OCI-LY7 (cell line): ENCODE results near the gene TMEM219. TPM values are rescaled to one million over a fixed set of nuclear protein-coding genes. Genes with fewer than 3 reads are reported as not detected.
A peak's percentile ranks its signal among the peaks of the same experiment; 100 is the strongest.

Experiments
- BruUV-seq: library from RNA; stranded (reverse); fragments of 400-500 nt; replicated peaks from 2 replicates; lab custom pipeline; 2021; lab: Mats Ljungman, UMichigan
- CTCF ChIA-PET: fragments of 300-600 bp; sonication (Branson Sonifier 250); formaldehyde crosslinking; loops from one replicate; lab custom pipeline; 2022; ENCODE audit warnings: antibody characterized with exemption; ENCODE audit not compliant: unreplicated experiment; lab: Charles Lee
- POLR2A ChIA-PET: fragments of 300-600 bp; sonication (Branson Sonifier 250); formaldehyde crosslinking; loops from one replicate; lab custom pipeline; 2022; ENCODE audit warnings: antibody characterized with exemption; lab: Charles Lee
- DNase-seq: peaks from one replicate; pipeline ENCODE4 v3.0.0-alpha.2; 2015; ENCODE audit warnings: low spot score
- H2AFZ ChIP-seq: fragments of 200-600 bp; sonication (generic), shearing (Covaris generic); 2 replicates; pipeline ENCODE4 v1.6.1; 2014; ENCODE audit warnings: mild to moderate bottlenecking, antibody characterized with exemption, low read length, moderate library complexity
- H3K27ac ChIP-seq: fragments of 200-600 bp; sonication (generic); 2 replicates; pipeline ENCODE4 v1.5.1; 2014; ENCODE audit warnings: mixed run types, low read depth, mild to moderate bottlenecking, moderate library complexity, low read length, inconsistent platforms; ENCODE audit not compliant: poor library complexity, severe bottlenecking
- H3K36me3 ChIP-seq: fragments of 200-600 bp; sonication (generic); 2 replicates; pipeline ENCODE4 v1.6.1; 2014; ENCODE audit warnings: mild to moderate bottlenecking, antibody characterized with exemption, low read length, moderate library complexity, mixed read lengths; ENCODE audit not compliant: insufficient read depth
- H3K4me1 ChIP-seq: fragments of 200-600 bp; sonication (generic); 2 replicates; pipeline ENCODE4 v1.5.1; 2014; ENCODE audit warnings: mild to moderate bottlenecking, low read length; ENCODE audit not compliant: insufficient read depth, poor library complexity, severe bottlenecking
- H3K4me2 ChIP-seq: fragments of 200-600 bp; sonication (generic); 2 replicates; pipeline ENCODE4 v1.6.1; 2014; ENCODE audit warnings: mild to moderate bottlenecking, low read length
- H3K4me3 ChIP-seq: fragments of 200-600 bp; sonication (generic); 2 replicates; pipeline ENCODE4 v1.5.1; 2014; ENCODE audit warnings: mild to moderate bottlenecking, low read depth, low read length; ENCODE audit not compliant: poor library complexity, severe bottlenecking
- H3K79me2 ChIP-seq: fragments of 200-600 bp; sonication (generic); 2 replicates; pipeline ENCODE4 v1.6.1; 2016; ENCODE audit warnings: low read depth, mild to moderate bottlenecking, low read length, moderate library complexity, mixed read lengths; ENCODE audit not compliant: insufficient read depth
- H3K9me2 ChIP-seq: fragments of 200-600 bp; sonication (generic); 2 replicates; pipeline ENCODE4 v1.6.1; 2016; ENCODE audit warnings: mild to moderate bottlenecking, low read length, mixed read lengths; ENCODE audit not compliant: insufficient read depth
- H3K9me3 ChIP-seq: fragments of 200-600 bp; sonication (generic); 2 replicates; pipeline ENCODE4 v1.6.1; 2014; ENCODE audit warnings: mild to moderate bottlenecking, mixed run types, low read length, mixed read lengths
- H4K20me1 ChIP-seq: fragments of 200-600 bp; sonication (generic); 2 replicates; pipeline ENCODE4 v1.6.1; 2014; ENCODE audit warnings: mild to moderate bottlenecking, antibody characterized with exemption, low read length, moderate library complexity, mixed read lengths; ENCODE audit not compliant: insufficient read depth
- CTCF ChIP-seq: fragments of 200-600 bp; sonication (generic); conservative IDR thresholded peaks from 2 replicates; pipeline ENCODE4 v1.5.1; 2014; ENCODE audit warnings: mild to moderate bottlenecking, antibody characterized with exemption, low read length, moderate library complexity, mixed read lengths
- EZH2phosphoT487 ChIP-seq: fragments of 200-600 bp; sonication (generic); IDR thresholded peaks from 2 replicates; pipeline ENCODE4 v1.6.1; 2018; ENCODE audit warnings: low read depth, borderline replicate concordance, mild to moderate bottlenecking, mixed run types, antibody characterized with exemption, low read length, moderate library complexity, mixed read lengths
- intact Hi-C: fragments of 100-400 bp; cut with micrococcal nuclease; formaldehyde crosslinking; loops from one replicate; pipeline ENCODE4 v1.10.0; 2022; ENCODE audit not compliant: unreplicated experiment
- total RNA-seq, 2 experiments: library from RNA; depleted of rRNA in 1 of 2; stranded (reverse); fragments of >200 nt in 1 of 2; shearing (Covaris generic) in 1 of 2; gene quantifications; 2 replicates each; pipeline ENCODE4 v1.2.3, GENCODE V29; 2014 to 2022

Gene TMEM219
- total RNA-seq, 2 experiments from 2014 or later = 82.9 to 94.1 TPM

DNA sequence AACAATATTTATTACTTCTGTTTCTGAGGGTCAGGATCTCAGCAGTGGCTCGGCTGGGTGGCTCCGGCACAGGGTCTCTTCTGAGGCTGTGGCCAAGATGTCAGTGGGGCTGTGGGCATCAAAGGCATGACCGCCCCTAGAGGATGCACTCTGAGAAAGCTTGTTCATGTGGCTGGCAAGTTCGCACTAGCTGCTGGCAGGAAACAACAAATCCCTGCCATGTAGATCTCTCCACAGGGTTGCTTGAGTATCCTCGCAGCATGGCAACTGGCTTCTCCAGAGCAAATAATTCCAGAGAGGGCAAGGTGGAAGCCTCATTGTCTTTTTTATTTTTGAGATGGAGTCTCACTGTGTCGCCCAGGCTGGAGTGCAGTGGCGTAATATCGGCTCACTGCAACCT is 48.4 kb upstream of the TMEM219 start:
- Histone ChIP-seq H3K27ac (no peak overlapping the region), H3K4me3 (no peak overlapping the region), H3K4me2 (no peak overlapping the region), H3K36me3 (peaks cover 11% of the 10 kb centered on the region; the same call in 1 of the 2 replicates), H3K79me2 (no peaks in the 10 kb centered on the region), H3K9me2 (no peaks in the 10 kb centered on the region), H3K9me3 (no peaks in the 10 kb centered on the region), H3K4me1 (no peaks in the 10 kb centered on the region), H4K20me1 (no peaks in the 10 kb centered on the region), H2AFZ (no peak overlapping the region)
- ChIA-PET CTCF (no interaction called here), POLR2A (interaction anchor here (1.9 kb wide), 1 partner anchor 9 kb away, joined by 5 read pairs; no protein-coding TSS in a partner anchor)
- intact Hi-C loops = no loop called here
- DNase-seq = no peak
- no TSS peak for BruUV-seq
- TF ChIP-seq EZH2phosphoT487 (no peak), CTCF (no peak)

GRCh38 chr16:29915590-29916247 is 46.2 kb upstream of the TMEM219 start:
- TF ChIP-seq CTCF (no peak), EZH2phosphoT487 (no peak)
- no peak overlapping the region for H3K4me3 ChIP-seq
- H3K36me3 ChIP-seq = peaks cover 30% of the 10 kb centered on the region; the same call in 1 of the 2 replicates
- H3K4me1 ChIP-seq = no peaks in the 10 kb centered on the region
- H3K79me2 ChIP-seq = no peaks in the 10 kb centered on the region
- H3K4me2 ChIP-seq = no peak overlapping the region
- ChIA-PET CTCF (no interaction called here), POLR2A (interaction anchor here (1.4 kb wide), 1 partner anchor 58 kb away, joined by 4 read pairs; the partner anchor contains the start of gene TAOK2)
- DNase-seq = no peak
- intact Hi-C loops = no loop called here
- no peaks in the 10 kb centered on the region for H3K9me2 ChIP-seq
- peaks cover 4% of the 10 kb centered on the region; the same call in 1 of the 2 replicates for H4K20me1 ChIP-seq
- no peak overlapping the region for H3K27ac ChIP-seq
- TSS peak; percentile 46 for BruUV-seq
- H2AFZ ChIP-seq = no peak overlapping the region
- H3K9me3 ChIP-seq = no peaks in the 10 kb centered on the region

DNA sequence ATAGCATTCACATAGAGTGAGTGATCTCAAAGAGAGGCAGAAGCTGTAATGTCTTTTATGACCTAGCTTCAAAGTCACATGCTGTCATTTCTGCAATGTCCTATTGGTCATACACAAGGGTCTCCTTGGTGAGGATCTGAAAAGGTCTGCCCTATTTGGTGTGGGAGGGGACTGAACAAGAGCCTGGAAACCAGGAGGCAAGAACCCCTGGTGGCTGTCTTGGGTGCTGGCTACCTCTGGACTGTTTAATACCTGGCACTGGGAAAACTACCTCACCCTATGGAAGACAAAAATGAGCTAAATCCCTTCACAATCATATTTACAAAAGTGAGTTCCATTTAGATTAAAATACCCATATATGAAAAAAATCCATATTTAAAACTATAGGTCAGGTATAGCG is 44.9 kb upstream of the TMEM219 start:
- BruUV-seq = no TSS peak
- H3K79me2 ChIP-seq = no peaks in the 10 kb centered on the region
- no peak overlapping the region for H3K27ac ChIP-seq
- intact Hi-C loops = no loop called here
- TF ChIP-seq CTCF (no peak), EZH2phosphoT487 (no peak)
- H3K4me2 ChIP-seq = no peak overlapping the region
- no peak overlapping the region for H2AFZ ChIP-seq
- no peaks in the 10 kb centered on the region for H3K9me3 ChIP-seq
- no peaks in the 10 kb centered on the region for H3K9me2 ChIP-seq
- POLR2A ChIA-PET = interaction anchor here (2.1 kb wide), 1 partner anchor 9 kb away, joined by 8 read pairs; the partner anchor contains the start of gene KCTD13
- H3K36me3 ChIP-seq = peaks cover 42% of the 10 kb centered on the region; the same call in 1 of the 2 replicates
- CTCF ChIA-PET = no interaction called here
- DNase-seq = no peak
- no peak overlapping the region for H3K4me3 ChIP-seq
- no peaks in the 10 kb centered on the region for H3K4me1 ChIP-seq
- H4K20me1 ChIP-seq = peaks cover 9% of the 10 kb centered on the region; the same call in 1 of the 2 replicates
